HFFc6 (cell line): ENCODE data around the gene SNX24. TPM values are rescaled to one million over a fixed set of nuclear protein-coding genes. Genes with fewer than 3 reads are reported as not detected.

Source experiments
- DNase-seq: peaks from one replicate; pipeline ENCODE4 v3.0.0-alpha.2; 2018
- H3K27ac Mint-ChIP-seq: 2 replicates; pipeline ENCODE4 v1.8.0; 2020; ENCODE audit warnings: mild to moderate bottlenecking, mixed read lengths
- H3K27me3 Mint-ChIP-seq: 2 replicates; pipeline ENCODE4 v1.8.0; 2021; ENCODE audit warnings: mild to moderate bottlenecking, moderate library complexity, mixed read lengths; ENCODE audit not compliant: insufficient read depth
- H3K36me3 Mint-ChIP-seq: 2 replicates; pipeline ENCODE4 v1.8.0; 2021; ENCODE audit warnings: low read depth, mixed read lengths
- H3K4me1 Mint-ChIP-seq: 2 replicates; pipeline ENCODE4 v1.8.0; 2020; ENCODE audit warnings: low read depth, mixed read lengths
- H3K4me3 Mint-ChIP-seq: 2 replicates; pipeline ENCODE4 v1.8.0; 2020; ENCODE audit warnings: mild to moderate bottlenecking, moderate library complexity, mixed read lengths
- H3K9me3 Mint-ChIP-seq: 2 replicates; pipeline ENCODE4 v1.8.0; 2020; ENCODE audit warnings: mild to moderate bottlenecking, mixed read lengths
- total RNA-seq, 6 experiments: library from RNA; stranded (reverse); fragmentation: NEBNext Ultra II Directional; extraction: Animal tissue kit (Norgen Biotek cat#: 25700); gene quantifications; 2 replicates in 1 of 6; 3 replicates in 5 of 6; pipeline ENCODE4 v1.2.3, GENCODE V29; 2021
- TF ChIP-seq, protein P1 (sequence below): fragments of 200-600 bp; sonication (generic); IDR thresholded peaks from 2 replicates; pipeline ENCODE4 v1.5.0; 2021; ENCODE audit warnings: antibody characterized with exemption, mild to moderate bottlenecking

Gene SNX24
- total RNA-seq, 6 experiments from 2014 or later, result 19.7 to 24.1 (median 21.9) TPM

- H3K27ac Mint-ChIP-seq, result no peak overlapping the region
- H3K36me3 Mint-ChIP-seq, result peaks cover 6% of the 10 kb centered on the region; the same call in 1 of the 2 replicates
- H3K4me1 Mint-ChIP-seq, result peaks cover 6% of the 10 kb centered on the region; the same call in 1 of the 2 replicates
- H3K4me3 Mint-ChIP-seq, result no peak overlapping the region
- no peak for DNase-seq
- no peaks in the 10 kb centered on the region for H3K9me3 Mint-ChIP-seq
- TF ChIP-seq, protein P1, sequence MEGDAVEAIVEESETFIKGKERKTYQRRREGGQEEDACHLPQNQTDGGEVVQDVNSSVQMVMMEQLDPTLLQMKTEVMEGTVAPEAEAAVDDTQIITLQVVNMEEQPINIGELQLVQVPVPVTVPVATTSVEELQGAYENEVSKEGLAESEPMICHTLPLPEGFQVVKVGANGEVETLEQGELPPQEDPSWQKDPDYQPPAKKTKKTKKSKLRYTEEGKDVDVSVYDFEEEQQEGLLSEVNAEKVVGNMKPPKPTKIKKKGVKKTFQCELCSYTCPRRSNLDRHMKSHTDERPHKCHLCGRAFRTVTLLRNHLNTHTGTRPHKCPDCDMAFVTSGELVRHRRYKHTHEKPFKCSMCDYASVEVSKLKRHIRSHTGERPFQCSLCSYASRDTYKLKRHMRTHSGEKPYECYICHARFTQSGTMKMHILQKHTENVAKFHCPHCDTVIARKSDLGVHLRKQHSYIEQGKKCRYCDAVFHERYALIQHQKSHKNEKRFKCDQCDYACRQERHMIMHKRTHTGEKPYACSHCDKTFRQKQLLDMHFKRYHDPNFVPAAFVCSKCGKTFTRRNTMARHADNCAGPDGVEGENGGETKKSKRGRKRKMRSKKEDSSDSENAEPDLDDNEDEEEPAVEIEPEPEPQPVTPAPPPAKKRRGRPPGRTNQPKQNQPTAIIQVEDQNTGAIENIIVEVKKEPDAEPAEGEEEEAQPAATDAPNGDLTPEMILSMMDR, result no peak
- no peaks in the 10 kb centered on the region for H3K27me3 Mint-ChIP-seq
Measured at GRCh38 chr5:123000731-123001130, 155.3 kb downstream of the SNX24 start.

DNA sequence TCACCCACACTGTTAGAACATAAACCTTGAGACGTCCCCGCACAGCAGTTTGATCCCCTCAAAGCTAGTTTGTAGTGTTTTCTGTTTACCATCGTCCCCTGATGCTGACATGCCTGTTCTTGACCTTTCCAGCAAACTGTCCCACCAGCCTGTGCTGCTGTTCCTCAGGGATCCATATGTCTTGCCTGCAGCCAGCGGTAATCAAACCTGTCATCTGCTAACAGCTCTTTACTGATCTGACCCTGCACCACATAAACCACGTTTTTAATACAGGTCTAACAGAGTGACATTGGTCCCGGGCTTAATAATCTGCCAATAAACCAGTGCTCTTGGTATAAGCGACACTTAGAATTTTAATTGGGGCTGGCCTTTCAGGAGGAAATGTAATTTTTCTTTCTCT lies 156.4 kb downstream of the SNX24 start:
- H3K27me3 Mint-ChIP-seq, result no peaks in the 10 kb centered on the region
- H3K4me1 Mint-ChIP-seq, result peaks cover 6% of the 10 kb centered on the region; the same call in 1 of the 2 replicates
- no peak for DNase-seq
- H3K4me3 Mint-ChIP-seq, result no peak overlapping the region
- H3K27ac Mint-ChIP-seq, result no peak overlapping the region
- peaks cover 6% of the 10 kb centered on the region; the same call in 1 of the 2 replicates for H3K36me3 Mint-ChIP-seq
- H3K9me3 Mint-ChIP-seq, result no peaks in the 10 kb centered on the region
- TF ChIP-seq, protein P1, result no peak

- H3K36me3 Mint-ChIP-seq, result peaks cover 6% of the 10 kb centered on the region; the same call in 1 of the 2 replicates
- H3K4me3 Mint-ChIP-seq, result no peak overlapping the region
- peaks cover 8% of the 10 kb centered on the region for H3K4me1 Mint-ChIP-seq
- H3K9me3 Mint-ChIP-seq, result no peaks in the 10 kb centered on the region
- no peak overlapping the region for H3K27ac Mint-ChIP-seq
- no peaks in the 10 kb centered on the region for H3K27me3 Mint-ChIP-seq
- no peak for DNase-seq
- TF ChIP-seq, protein P1, result no peak
Measured at GRCh38 chr5:123007182-123007581, 161.8 kb downstream of the SNX24 start.

- H3K27ac Mint-ChIP-seq, result no peak overlapping the region
- no peak overlapping the region for H3K4me3 Mint-ChIP-seq
Measured at GRCh38 chr5:123007754-123008153, 162.3 kb downstream of the SNX24 start.

DNA sequence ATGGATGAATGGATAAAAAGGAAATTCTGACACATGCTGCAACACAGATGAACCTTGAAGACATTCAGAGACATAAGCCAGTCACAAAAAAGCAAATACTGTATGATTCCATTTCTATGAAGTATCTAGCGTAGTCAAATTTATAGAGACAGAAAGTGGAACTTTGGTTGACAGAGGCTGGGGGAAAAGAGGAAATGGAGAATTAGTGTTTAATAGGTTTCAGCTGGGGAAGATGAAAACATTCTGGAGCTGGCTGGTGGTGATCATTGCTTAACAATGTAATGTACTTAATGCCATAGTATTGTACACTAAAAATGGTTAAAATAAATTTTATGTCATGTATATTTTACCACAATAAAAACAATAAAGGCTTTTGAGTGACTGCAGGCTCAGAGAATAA lies 166.9 kb downstream of the SNX24 start:
- DNase-seq, result no peak
- Mint-ChIP-seq H3K9me3 (no peaks in the 10 kb centered on the region), H3K36me3 (no peaks in the 10 kb centered on the region), H3K27me3 (no peaks in the 10 kb centered on the region), H3K4me1 (peaks cover 15% of the 10 kb centered on the region), H3K27ac (no peak overlapping the region), H3K4me3 (peak overlapping the region; percentile 10; the same call in 1 of the 2 replicates)
- TF ChIP-seq, protein P1, result no peak

More at GRCh38 chr5:123007754-123008153, 162.3 kb downstream of the SNX24 start:
- DNase-seq, result no peak
- peaks cover 6% of the 10 kb centered on the region; the same call in 1 of the 2 replicates for H3K36me3 Mint-ChIP-seq
- no peaks in the 10 kb centered on the region for H3K9me3 Mint-ChIP-seq
- TF ChIP-seq, protein P1, result no peak
- peaks cover 14% of the 10 kb centered on the region for H3K4me1 Mint-ChIP-seq
- H3K27me3 Mint-ChIP-seq, result no peaks in the 10 kb centered on the region
